ENCODE measurements around the gene CHD9.
"Not testable (repeated sequence)": the region's sequence is repeated elsewhere in the genome, so short reads cannot be mapped to it uniquely, and the experiment has no call there.

CHD9 gene

GRCh38 chr16:53071748-53072301 lies 17.0 kb downstream of the CHD9 start:
- DNase-seq (ENCODE audit: low read depth): no peak

- DNase-seq (ENCODE audit: low read depth): no peak
Measured at GRCh38 chr16:53073022-53073421, 18.2 kb downstream of the CHD9 start.

- not testable (repeated sequence) for DNase-seq (ENCODE audit: low read depth)
Measured at GRCh38 chr16:53074296-53074695, 19.5 kb downstream of the CHD9 start.

- not testable (repeated sequence) for DNase-seq (ENCODE audit: low read depth)
Measured at GRCh38 chr16:53075461-53075860, 20.7 kb downstream of the CHD9 start.

- DNase-seq (ENCODE audit: low read depth): no peak
Measured at GRCh38 chr16:53078247-53078646, 23.5 kb downstream of the CHD9 start.

- no peak for DNase-seq (ENCODE audit: low read depth)
Measured at GRCh38 chr16:53078765-53079485, 24.1 kb downstream of the CHD9 start.

GRCh38 chr16:53080345-53081031 lies 25.7 kb downstream of the CHD9 start:
- peak; percentile 96 for DNase-seq (ENCODE audit: low read depth)

GRCh38 chr16:53081032-53081424 lies 26.2 kb downstream of the CHD9 start:
- no peak for DNase-seq (ENCODE audit: low read depth)

GRCh38 chr16:53081686-53082407 lies 27.1 kb downstream of the CHD9 start:
- DNase-seq (ENCODE audit: low read depth): no peak

- no peak for DNase-seq (ENCODE audit: low read depth)
Measured at GRCh38 chr16:53082509-53082908, 27.7 kb downstream of the CHD9 start.

- DNase-seq (ENCODE audit: low read depth): no peak
Measured at GRCh38 chr16:53083119-53083518, 28.3 kb downstream of the CHD9 start.

GRCh38 chr16:53084141-53084541 lies 29.4 kb downstream of the CHD9 start:
- no peak for DNase-seq (ENCODE audit: low read depth)

- DNase-seq (ENCODE audit: low read depth): no peak
Measured at GRCh38 chr16:53084746-53085334, 30.0 kb downstream of the CHD9 start.

- peak; percentile 54 for DNase-seq (ENCODE audit: low read depth)
Measured at GRCh38 chr16:53085369-53085843, 30.6 kb downstream of the CHD9 start.

- DNase-seq (ENCODE audit: low read depth): peak; percentile 89
Measured at GRCh38 chr16:53085931-53086421, 31.2 kb downstream of the CHD9 start.

GRCh38 chr16:53087101-53087500 lies 32.3 kb downstream of the CHD9 start:
- DNase-seq (ENCODE audit: low read depth): peak; percentile 40

- peak; percentile 67 for DNase-seq (ENCODE audit: low read depth)
Measured at GRCh38 chr16:53089434-53090285, 34.9 kb downstream of the CHD9 start.

- no peak for DNase-seq (ENCODE audit: low read depth)
Measured at GRCh38 chr16:53090286-53090590, 35.4 kb downstream of the CHD9 start.

- peak; percentile 100 for DNase-seq (ENCODE audit: low read depth)
Measured at GRCh38 chr16:53090591-53091411, 36.0 kb downstream of the CHD9 start.

All from fibroblast of gingiva (primary cell).